ENCODE results near the gene HOXC5. TPM values are rescaled to one million over a fixed set of nuclear protein-coding genes. Genes with fewer than 3 reads are reported as not detected.

The HOXC5 gene
- total RNA-seq, 1 donor from 2014 or later: not detected

GRCh38 chr12:53999559-54000115, 33.2 kb upstream of the HOXC5 start:
- no peak for DNase-seq
- Mint-ChIP-seq H3K9me3 (no peaks in the 10 kb centered on the region), H3K36me3 (ENCODE audit: low read depth) (no peaks in the 10 kb centered on the region), H3K27me3 (peaks cover 92% of the 10 kb centered on the region), H3K4me3 (peak overlapping the region; percentile 39), H3K4me1 (peaks cover 21% of the 10 kb centered on the region), H3K27ac (peak overlapping the region; percentile 56)
- intact Hi-C loops (cut with micrococcal nuclease): loop anchor here (5.0 to 10.0 kb wide), 4 partner anchors 33 to 365 kb away; partner anchors contain the start of genes GPR84, HOXC13, HOXC4 and HOXC5

GRCh38 chr12:54000116-54001114, 32.4 kb upstream of the HOXC5 start, which contains the start of gene HOXC9:
Gene HOXC9 (plus strand): TSS chr12:54000161. CDS start chr12:54000189, 28 bp downstream.
- H3K36me3 Mint-ChIP-seq (ENCODE audit: low read depth): no peaks in the 10 kb centered on the region
- intact Hi-C loops (cut with micrococcal nuclease): loop anchor here (10.0 kb wide), 1 partner anchor 364 kb away; the partner anchor contains the start of gene GPR84
- peak within 1 kb of the TSS; percentile 39 for H3K4me3 Mint-ChIP-seq
- H3K27me3 Mint-ChIP-seq: peaks cover 92% of the 10 kb centered on the region
- H3K27ac Mint-ChIP-seq: peak within 1 kb of the TSS; percentile 56
- H3K9me3 Mint-ChIP-seq: no peaks in the 10 kb centered on the region
- DNase-seq: no peak
- H3K4me1 Mint-ChIP-seq: peaks cover 20% of the 10 kb centered on the region

GRCh38 chr12:54001283-54002187, 31.3 kb upstream of the HOXC5 start:
- peak overlapping the region; percentile 34 for H3K27ac Mint-ChIP-seq

GRCh38 chr12:54002278-54002914, 30.5 kb upstream of the HOXC5 start:
- H3K9me3 Mint-ChIP-seq: no peaks in the 10 kb centered on the region
- intact Hi-C loops (cut with micrococcal nuclease): loop anchor here (10.0 kb wide), 1 partner anchor 362 kb away; the partner anchor contains the start of gene GPR84
- no peak overlapping the region for H3K4me3 Mint-ChIP-seq
- H3K27ac Mint-ChIP-seq: no peak overlapping the region
- H3K27me3 Mint-ChIP-seq: peaks cover 97% of the 10 kb centered on the region
- H3K4me1 Mint-ChIP-seq: peaks cover 24% of the 10 kb centered on the region
- DNase-seq: no peak
- H3K36me3 Mint-ChIP-seq (ENCODE audit: low read depth): no peaks in the 10 kb centered on the region

More at GRCh38 chr12:54001283-54002187, 31.3 kb upstream of the HOXC5 start:
- no peaks in the 10 kb centered on the region for H3K36me3 Mint-ChIP-seq (ENCODE audit: low read depth)
- intact Hi-C loops (cut with micrococcal nuclease): loop anchor here (10.0 kb wide), 1 partner anchor 363 kb away; the partner anchor contains the start of gene GPR84
- H3K9me3 Mint-ChIP-seq: no peaks in the 10 kb centered on the region
- peaks cover 22% of the 10 kb centered on the region for H3K4me1 Mint-ChIP-seq
- no peak overlapping the region for H3K4me3 Mint-ChIP-seq
- no peak for DNase-seq
- H3K27me3 Mint-ChIP-seq: peaks cover 94% of the 10 kb centered on the region

GRCh38 chr12:54002915-54003389, 29.9 kb upstream of the HOXC5 start:
- Mint-ChIP-seq H3K9me3 (no peaks in the 10 kb centered on the region), H3K36me3 (ENCODE audit: low read depth) (no peaks in the 10 kb centered on the region), H3K4me3 (no peak overlapping the region), H3K27me3 (peaks cover 96% of the 10 kb centered on the region), H3K4me1 (peaks cover 22% of the 10 kb centered on the region), H3K27ac (no peak overlapping the region)
- DNase-seq: no peak
- intact Hi-C loops (cut with micrococcal nuclease): loop anchor here (10.0 kb wide), 1 partner anchor 362 kb away; the partner anchor contains the start of gene GPR84

GRCh38 chr12:54003625-54004024, 29.2 kb upstream of the HOXC5 start:
- Mint-ChIP-seq H3K9me3 (no peaks in the 10 kb centered on the region), H3K27me3 (peaks cover 96% of the 10 kb centered on the region), H3K4me1 (peaks cover 22% of the 10 kb centered on the region), H3K36me3 (ENCODE audit: low read depth) (no peaks in the 10 kb centered on the region), H3K4me3 (no peak overlapping the region), H3K27ac (no peak overlapping the region)
- DNase-seq: no peak
- intact Hi-C loops (cut with micrococcal nuclease): loop anchor here (10.0 kb wide), 1 partner anchor 361 kb away; the partner anchor contains the start of gene GPR84

- Mint-ChIP-seq H3K9me3 (no peaks in the 10 kb centered on the region), H3K4me1 (peaks cover 23% of the 10 kb centered on the region), H3K4me3 (no peak overlapping the region), H3K27me3 (peaks cover 93% of the 10 kb centered on the region), H3K36me3 (ENCODE audit: low read depth) (no peaks in the 10 kb centered on the region), H3K27ac (no peak overlapping the region)
- intact Hi-C loops (cut with micrococcal nuclease): loop anchor here (10.0 kb wide), 1 partner anchor 361 kb away; the partner anchor contains the start of gene GPR84
- DNase-seq: no peak
Measured at GRCh38 chr12:54004063-54004840, 28.6 kb upstream of the HOXC5 start.

GRCh38 chr12:54004841-54005530, 27.9 kb upstream of the HOXC5 start:
- Mint-ChIP-seq H3K27ac (no peak overlapping the region), H3K9me3 (no peaks in the 10 kb centered on the region), H3K27me3 (peaks cover 93% of the 10 kb centered on the region), H3K36me3 (ENCODE audit: low read depth) (no peaks in the 10 kb centered on the region), H3K4me1 (peaks cover 28% of the 10 kb centered on the region), H3K4me3 (no peak overlapping the region)
- no peak for DNase-seq
- intact Hi-C loops (cut with micrococcal nuclease): loop anchor here (10.0 kb wide), 1 partner anchor 360 kb away; the partner anchor contains the start of gene GPR84

- Mint-ChIP-seq H3K27ac (peak overlapping the region; percentile 20), H3K27me3 (peaks cover 95% of the 10 kb centered on the region), H3K4me3 (no peak overlapping the region), H3K36me3 (ENCODE audit: low read depth) (no peaks in the 10 kb centered on the region), H3K9me3 (no peaks in the 10 kb centered on the region), H3K4me1 (peaks cover 28% of the 10 kb centered on the region)
- no peak for DNase-seq
- intact Hi-C loops (cut with micrococcal nuclease): loop anchor here (10.0 kb wide), 1 partner anchor 359 kb away; the partner anchor contains the start of gene GPR84
Measured at GRCh38 chr12:54005531-54005852, 27.4 kb upstream of the HOXC5 start.

- Mint-ChIP-seq H3K4me1 (peaks cover 28% of the 10 kb centered on the region), H3K27me3 (peaks cover 93% of the 10 kb centered on the region), H3K27ac (peak overlapping the region; percentile 20), H3K4me3 (peak overlapping the region; percentile 85), H3K9me3 (no peaks in the 10 kb centered on the region), H3K36me3 (ENCODE audit: low read depth) (no peaks in the 10 kb centered on the region)
- intact Hi-C loops (cut with micrococcal nuclease): loop anchor here (1.0 to 10.0 kb wide), 5 partner anchors 11 to 359 kb away; partner anchors contain the start of gene GPR84
- peak; percentile 95 for DNase-seq
Measured at GRCh38 chr12:54005853-54006558, 26.8 kb upstream of the HOXC5 start.
